Spleen (tissue), 13 donors: ENCODE results near the gene ERMP1. TPM values are rescaled to one million over a fixed set of nuclear protein-coding genes. Genes with fewer than 3 reads are reported as not detected.
"Not testable (repeated sequence)": the region's sequence is repeated elsewhere in the genome, so short reads cannot be mapped to it uniquely, and the experiment has no call there.

ENCODE experiments used
- DNase-seq: peaks from one replicate; pipeline ENCODE4 v3.0.0-alpha.2; 2020
- H3K27ac ChIP-seq, 8 donors: fragments of 200-600 bp; sonication (generic) in 7 of 8; 1 replicate in 4 of 8; 2 replicates in 4 of 8; pipeline versions ENCODE4 v1.5.0 to v1.8.0; 2016 to 2021; ENCODE audit warnings: inconsistent platforms in 4 of 8, mild to moderate bottlenecking in 4 of 8, moderate library complexity in 1 of 8
- H3K27me3 ChIP-seq, 7 donors: fragments of 200-600 bp; sonication (generic) in 6 of 7; replicated peaks in 1 of 7; 1 replicate in 4 of 7; 2 replicates in 3 of 7; pipeline versions ENCODE4 v1.5.0 to v1.8.0; 2016 to 2021; ENCODE audit warnings: inconsistent platforms in 3 of 7, mild to moderate bottlenecking in 1 of 7
- H3K36me3 ChIP-seq, 6 donors: fragments of 200-600 bp; sonication (generic) in 5 of 6; 1 replicate in 4 of 6; 2 replicates in 2 of 6; pipeline versions ENCODE4 v1.5.0 to v1.8.0; 2016 to 2021; ENCODE audit warnings: inconsistent platforms in 2 of 6
- H3K4me1 ChIP-seq, 6 donors: fragments of 200-600 bp; sonication (generic) in 5 of 6; 1 replicate in 3 of 6; 2 replicates in 3 of 6; pipeline versions ENCODE4 v1.5.0 to v1.8.0; 2016 to 2021; ENCODE audit warnings: inconsistent platforms in 3 of 6
- H3K4me3 ChIP-seq, 8 donors: fragments of 200-600 bp; sonication (generic) in 7 of 8; 1 replicate in 4 of 8; 2 replicates in 4 of 8; pipeline versions ENCODE4 v1.5.0 to v1.8.0; 2016 to 2021; ENCODE audit warnings: inconsistent platforms in 4 of 8, mild to moderate bottlenecking in 4 of 8, moderate library complexity in 2 of 8
- H3K9me3 ChIP-seq, 8 donors: fragments of 200-600 bp; sonication (generic) in 7 of 8; 1 replicate in 4 of 8; 2 replicates in 4 of 8; pipeline versions ENCODE4 v1.5.0 to v1.8.0; 2016 to 2021; ENCODE audit warnings: inconsistent platforms in 4 of 8
- CTCF ChIP-seq, 11 experiments: fragments of 200-600 bp in 7 of 11; fragments of 450-650 bp in 4 of 11; sonication (generic) in 4 of 11; IDR thresholded peaks in 8 of 11; conservative IDR thresholded peaks in 3 of 11; 1 replicate in 7 of 11; 2 replicates in 4 of 11; pipeline versions ENCODE4 v1.4.0 to v1.8.0; 2016 to 2021; ENCODE audit warnings: antibody characterized with exemption in 11 of 11, inconsistent platforms in 4 of 11, mild to moderate bottlenecking in 1 of 11
- POLR2A ChIP-seq, 3 donors: fragments of 450-650 bp; IDR thresholded peaks; one replicate each; pipeline ENCODE4 v1.5.1; 2017; ENCODE audit warnings: antibody characterized with exemption in 3 of 3, mild to moderate bottlenecking in 1 of 3
- POLR2AphosphoS5 ChIP-seq, 3 donors: sonication (generic); formaldehyde crosslinking; IDR thresholded peaks; one replicate each; pipeline ENCODE4 v1.5.1; 2017; ENCODE audit warnings: antibody characterized with exemption in 3 of 3
- WGBS, 5 donors: extraction: QIAGEN DNeasy Blood & Tissue Kit in 3 of 5; methylation state at CpG; one replicate each; pipeline versions ENCODE4 v1.1.5 to v1.1.7; 2013 to 2018; 5-methylcytosine and 5-hydroxymethylcytosine counted together
- intact Hi-C: fragments of 100-400 bp; cut with DNase I; formaldehyde crosslinking; loops from one replicate; pipeline ENCODE4 v1.15.0; 2023; ENCODE audit warnings: low total_unique reads
- long read RNA-seq, 2 donors: transcript quantifications; one replicate each; lab custom pipeline, GENCODE V29; 2026
- polyA plus RNA-seq, 3 donors: library from polyadenylated mRNA; stranded (reverse); fragments of 200-250 nt; gene quantifications; one replicate each; pipeline ENCODE4 v1.2.1, GENCODE V29; 2013
- total RNA-seq, 7 donors: library from RNA; depleted of rRNA in 3 of 7; stranded (reverse); fragments of >200 nt in 3 of 7; fragmentation: NEBNext Ultra II Directional in 4 of 7; extraction: Animal tissue kit (Norgen Biotek cat#: 25700) in 4 of 7; gene quantifications; one replicate each; pipeline versions ENCODE4 v1.1.0 to v1.2.1, GENCODE V29; 2016 to 2021
- donor health status: healthy with polysubstance abuse.
- donor health status: DM: no; HTN: no; CAD: no; lungs with moderate emphysema.
- donor health status: DM: no; HTN: no; CAD: no.
- donor health status: Bipolar disorder and iron deficiency.
- donor health status: healthy.
- donor health status: DM: no; HTN: no; CAD: no.
- donor health status: DM: yes; HTN: yes; CAD: no.

Gene ERMP1, protein sequence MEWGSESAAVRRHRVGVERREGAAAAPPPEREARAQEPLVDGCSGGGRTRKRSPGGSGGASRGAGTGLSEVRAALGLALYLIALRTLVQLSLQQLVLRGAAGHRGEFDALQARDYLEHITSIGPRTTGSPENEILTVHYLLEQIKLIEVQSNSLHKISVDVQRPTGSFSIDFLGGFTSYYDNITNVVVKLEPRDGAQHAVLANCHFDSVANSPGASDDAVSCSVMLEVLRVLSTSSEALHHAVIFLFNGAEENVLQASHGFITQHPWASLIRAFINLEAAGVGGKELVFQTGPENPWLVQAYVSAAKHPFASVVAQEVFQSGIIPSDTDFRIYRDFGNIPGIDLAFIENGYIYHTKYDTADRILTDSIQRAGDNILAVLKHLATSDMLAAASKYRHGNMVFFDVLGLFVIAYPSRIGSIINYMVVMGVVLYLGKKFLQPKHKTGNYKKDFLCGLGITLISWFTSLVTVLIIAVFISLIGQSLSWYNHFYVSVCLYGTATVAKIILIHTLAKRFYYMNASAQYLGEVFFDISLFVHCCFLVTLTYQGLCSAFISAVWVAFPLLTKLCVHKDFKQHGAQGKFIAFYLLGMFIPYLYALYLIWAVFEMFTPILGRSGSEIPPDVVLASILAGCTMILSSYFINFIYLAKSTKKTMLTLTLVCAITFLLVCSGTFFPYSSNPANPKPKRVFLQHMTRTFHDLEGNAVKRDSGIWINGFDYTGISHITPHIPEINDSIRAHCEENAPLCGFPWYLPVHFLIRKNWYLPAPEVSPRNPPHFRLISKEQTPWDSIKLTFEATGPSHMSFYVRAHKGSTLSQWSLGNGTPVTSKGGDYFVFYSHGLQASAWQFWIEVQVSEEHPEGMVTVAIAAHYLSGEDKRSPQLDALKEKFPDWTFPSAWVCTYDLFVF
- total RNA-seq (10 to 100 TPM; 10.7 to 15.5 (median 13.6) TPM), polyA plus RNA-seq (1 to 10 TPM; 1.9 to 2.9 (median 2.7) TPM)
- long read RNA-seq, donor 1, full-length matches to known transcripts, result 1 of 1 reads
- long read RNA-seq, donor 1, partial matches to known transcripts, result 0 of 1 reads
- long read RNA-seq, donor 1, other reads (novel, unspliced or antisense), result 0 of 1 reads
- long read RNA-seq, donor 2, result 0 reads

- no peaks in the 10 kb centered on the region for H3K9me3 ChIP-seq
- 1 to 4% (median 2%) methylated on average over 17 to 95 of the region's 95 CpGs for WGBS, 5 donors
- H3K36me3 ChIP-seq, result peaks cover 0 to 6% (median 0%) of the 10 kb centered on the region in 6 donors
- peak; percentile 90 to 93 (median 92) for TF ChIP-seq POLR2AphosphoS5 (IDR thresholded peaks at IDR 0.05)
- peak; percentile 76 to 96 (median 92) for TF ChIP-seq CTCF (IDR thresholded peaks at IDR 0.05 in 8 of 11, conservative IDR thresholded peaks at IDR 0.05 in 3 of 11)
- no peak for TF ChIP-seq POLR2A (IDR thresholded peaks at IDR 0.05)
- DNase-seq, result peak; percentile 96
- peaks cover 11 to 57% (median 28%) of the 10 kb centered on the region in 6 donors for H3K4me1 ChIP-seq
- intact Hi-C loops, result no loop called here
- H3K27ac ChIP-seq, result peak within 1 kb of the TSS; percentile 46 to 86 (median 80)
- H3K27me3 ChIP-seq, result no peaks in the 10 kb centered on the region
- peak within 1 kb of the TSS; percentile 79 to 96 (median 88) for H3K4me3 ChIP-seq
These were observed at the start of gene ERMP1 for GRCh38 chr9:5832538-5833529. Gene ERMP1 (minus strand): TSS chr9:5833117. CDS start chr9:5833027, 90 bp downstream.

DNA sequence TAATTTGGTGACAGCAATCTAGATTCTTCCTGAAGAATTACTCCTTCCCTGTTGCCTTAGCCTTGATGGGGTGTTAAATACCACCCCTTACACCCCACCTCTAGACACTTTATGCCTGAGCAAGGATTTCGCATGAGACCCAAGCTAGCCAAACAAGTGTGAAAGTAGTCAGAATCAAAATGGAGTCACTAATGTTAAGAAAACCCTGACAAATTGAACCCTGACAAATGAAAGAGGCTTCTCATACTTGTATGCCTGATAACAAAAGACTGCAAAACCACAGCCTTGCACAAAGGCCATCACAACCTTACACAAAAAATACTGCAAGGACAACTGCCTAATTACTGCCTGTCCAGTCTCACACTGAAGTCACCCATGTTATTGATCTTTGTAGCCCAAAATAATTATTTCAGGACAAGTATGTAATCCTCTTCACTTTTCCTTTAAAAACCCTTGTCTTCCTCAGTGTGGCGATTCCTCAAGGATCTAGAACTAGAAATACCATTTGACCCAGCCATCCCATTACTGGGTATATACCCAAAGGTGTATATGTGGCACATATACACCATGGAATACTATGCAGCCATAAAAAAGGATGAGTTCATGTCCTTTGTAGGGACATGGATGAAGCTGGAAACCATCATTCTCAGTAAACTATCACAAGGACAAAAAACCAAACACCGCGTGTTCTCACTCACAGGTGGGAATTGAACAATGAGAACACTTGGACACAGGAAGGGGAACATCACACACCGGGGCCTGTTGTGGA, 49.5 kb upstream of the ERMP1 start:
- not testable (repeated sequence) for H3K9me3 ChIP-seq, H3K27ac ChIP-seq, H3K4me1 ChIP-seq, H3K27me3 ChIP-seq, H3K4me3 ChIP-seq, H3K36me3 ChIP-seq, DNase-seq
- WGBS, 5 donors, result 81 to 99% (median 93%) methylated on average over 5 of the region's 5 CpGs
- intact Hi-C loops, result loop anchor here (10.0 kb wide), 1 partner anchor 422 kb away; no protein-coding TSS in a partner anchor

GRCh38 chr9:5879419-5880181, 46.7 kb upstream of the ERMP1 start:
- no peaks in the 10 kb centered on the region for H3K4me1 ChIP-seq
- no peak overlapping the region for H3K27ac ChIP-seq
- peaks cover 0 to 6% (median 0%) of the 10 kb centered on the region in 6 donors for H3K36me3 ChIP-seq
- TF ChIP-seq CTCF (IDR thresholded peaks at IDR 0.05 in 8 of 11, conservative IDR thresholded peaks at IDR 0.05 in 3 of 11) (no peak), POLR2AphosphoS5 (IDR thresholded peaks at IDR 0.05) (no peak), POLR2A (IDR thresholded peaks at IDR 0.05) (no peak)
- no peak for DNase-seq
- H3K4me3 ChIP-seq, result no peak overlapping the region
- 90 to 96% (median 91%) methylated on average over 10 of the region's 10 CpGs for WGBS, 5 donors
- intact Hi-C loops, result loop anchor here (10.0 kb wide), 1 partner anchor 425 kb away; no protein-coding TSS in a partner anchor
- H3K9me3 ChIP-seq, result no peaks in the 10 kb centered on the region
- H3K27me3 ChIP-seq, result no peaks in the 10 kb centered on the region
